Memory B cell (primary cell): ENCODE data around the gene SLC50A1.
A peak's percentile ranks its signal among the peaks of the same experiment; 100 is the strongest.

Experiments
- ATAC-seq: fragments of 150-1000 bp; cut with Tn5 transposase; 2 replicates; pipeline ENCODE4 v1.10.0; 2021; ENCODE audit warnings: low read depth, mild to moderate bottlenecking, moderate library complexity
- DNase-seq, 2 donors: peaks; one replicate each; pipeline ENCODE4 v3.0.0; 2022; ENCODE audit warnings: low spot score in 2 of 2
- H3K27ac Mint-ChIP-seq: one replicate; pipeline ENCODE4 v1.8.0; 2022; ENCODE audit warnings: mild to moderate bottlenecking, moderate library complexity, mixed read lengths
- H3K27me3 Mint-ChIP-seq: one replicate; pipeline ENCODE4 v1.8.0; 2022; ENCODE audit warnings: mixed read lengths
- H3K36me3 Mint-ChIP-seq: one replicate; pipeline ENCODE4 v1.8.0; 2022; ENCODE audit warnings: mild to moderate bottlenecking, mixed read lengths
- H3K4me1 Mint-ChIP-seq: one replicate; pipeline ENCODE4 v1.8.0; 2022; ENCODE audit warnings: mixed read lengths
- H3K4me3 Mint-ChIP-seq: one replicate; pipeline ENCODE4 v1.8.0; 2022; ENCODE audit warnings: mild to moderate bottlenecking, moderate library complexity, mixed read lengths
- H3K9me3 Mint-ChIP-seq: one replicate; pipeline ENCODE4 v1.8.0; 2022; ENCODE audit warnings: mixed read lengths

The SLC50A1 gene, protein sequence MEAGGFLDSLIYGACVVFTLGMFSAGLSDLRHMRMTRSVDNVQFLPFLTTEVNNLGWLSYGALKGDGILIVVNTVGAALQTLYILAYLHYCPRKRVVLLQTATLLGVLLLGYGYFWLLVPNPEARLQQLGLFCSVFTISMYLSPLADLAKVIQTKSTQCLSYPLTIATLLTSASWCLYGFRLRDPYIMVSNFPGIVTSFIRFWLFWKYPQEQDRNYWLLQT

DNA sequence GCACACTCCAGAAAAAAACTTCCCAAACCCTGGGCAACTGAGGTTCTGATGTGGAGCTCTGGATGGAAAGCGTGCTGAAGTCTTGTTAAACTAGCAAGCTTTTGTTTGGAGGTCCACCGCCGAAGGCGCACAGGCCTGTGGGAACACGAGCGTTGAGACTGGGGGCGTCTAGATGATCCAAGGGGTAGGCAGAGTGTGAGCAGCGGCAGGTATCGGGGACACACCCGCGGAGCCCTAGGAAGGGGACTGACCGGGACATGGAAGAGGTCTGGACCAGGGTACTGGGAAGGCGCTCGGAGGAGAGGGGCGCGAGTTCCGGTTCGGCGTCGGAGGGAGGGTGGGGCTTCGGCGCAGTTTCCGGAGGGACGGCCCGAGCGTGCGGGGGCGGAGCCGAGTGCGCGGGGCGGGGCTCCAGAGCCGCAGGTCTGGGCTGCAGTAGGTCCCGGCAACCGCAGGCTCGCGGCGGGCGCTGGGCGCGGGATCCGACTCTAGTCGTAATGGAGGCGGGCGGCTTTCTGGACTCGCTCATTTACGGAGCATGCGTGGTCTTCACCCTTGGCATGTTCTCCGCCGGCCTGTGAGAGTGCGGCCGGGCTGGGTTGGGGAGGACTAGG is at the start of gene SLC50A1:
SLC50A1 (plus strand) TSS at position 438 of the 614 bp plus-strand sequence; CDS start at position 498, 60 bp downstream.
- Mint-ChIP-seq H3K4me3 (peak within 1 kb of the TSS; percentile 95), H3K4me1 (peaks cover 24% of the 10 kb centered on the region), H3K27me3 (no peaks in the 10 kb centered on the region), H3K27ac (peak within 1 kb of the TSS; percentile 99), H3K9me3 (no peaks in the 10 kb centered on the region), H3K36me3 (peaks cover 1% of the 10 kb centered on the region)
- peak; percentile 84 for ATAC-seq
- DNase-seq: peak; percentile 91 to 92

DNA sequence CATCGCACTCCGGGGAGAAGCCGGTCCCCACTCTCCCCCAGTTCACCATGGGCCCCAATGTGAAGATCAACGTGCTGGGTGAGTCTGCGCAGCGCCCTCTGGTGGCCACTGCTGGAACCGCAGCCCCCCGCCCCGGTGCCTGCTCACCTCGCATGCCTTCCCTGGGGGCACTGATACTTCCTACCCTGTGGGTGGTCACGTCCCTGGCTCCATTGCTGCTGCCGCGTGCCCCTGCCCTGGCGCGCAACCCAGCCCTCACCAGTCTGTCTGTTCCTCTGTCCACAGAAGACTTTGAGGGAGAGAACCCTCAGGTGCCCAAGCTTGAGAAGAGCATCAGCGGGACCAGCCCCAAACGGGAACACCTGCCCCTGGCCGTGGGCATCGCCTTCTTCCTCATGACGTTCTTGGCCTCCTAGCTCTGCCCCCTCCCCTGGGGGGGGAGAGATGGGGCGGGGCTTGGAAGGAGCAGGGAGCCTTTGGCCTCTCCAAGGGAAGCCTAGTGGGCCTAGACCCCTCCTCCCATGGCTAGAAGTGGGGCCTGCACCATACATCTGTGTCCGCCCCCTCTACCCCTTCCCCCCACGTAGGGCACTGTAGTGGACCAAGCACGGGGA is 49.4 kb upstream of the SLC50A1 start:
- peaks cover 28% of the 10 kb centered on the region for H3K4me1 Mint-ChIP-seq
- peak overlapping the region; percentile 70 for H3K4me3 Mint-ChIP-seq
- H3K27me3 Mint-ChIP-seq: peaks cover 13% of the 10 kb centered on the region
- DNase-seq (peak; percentile 89 to 95), ATAC-seq (peak; percentile 17)
- H3K27ac Mint-ChIP-seq: peak overlapping the region; percentile 80
- no peaks in the 10 kb centered on the region for H3K9me3 Mint-ChIP-seq
- H3K36me3 Mint-ChIP-seq: no peaks in the 10 kb centered on the region

DNA sequence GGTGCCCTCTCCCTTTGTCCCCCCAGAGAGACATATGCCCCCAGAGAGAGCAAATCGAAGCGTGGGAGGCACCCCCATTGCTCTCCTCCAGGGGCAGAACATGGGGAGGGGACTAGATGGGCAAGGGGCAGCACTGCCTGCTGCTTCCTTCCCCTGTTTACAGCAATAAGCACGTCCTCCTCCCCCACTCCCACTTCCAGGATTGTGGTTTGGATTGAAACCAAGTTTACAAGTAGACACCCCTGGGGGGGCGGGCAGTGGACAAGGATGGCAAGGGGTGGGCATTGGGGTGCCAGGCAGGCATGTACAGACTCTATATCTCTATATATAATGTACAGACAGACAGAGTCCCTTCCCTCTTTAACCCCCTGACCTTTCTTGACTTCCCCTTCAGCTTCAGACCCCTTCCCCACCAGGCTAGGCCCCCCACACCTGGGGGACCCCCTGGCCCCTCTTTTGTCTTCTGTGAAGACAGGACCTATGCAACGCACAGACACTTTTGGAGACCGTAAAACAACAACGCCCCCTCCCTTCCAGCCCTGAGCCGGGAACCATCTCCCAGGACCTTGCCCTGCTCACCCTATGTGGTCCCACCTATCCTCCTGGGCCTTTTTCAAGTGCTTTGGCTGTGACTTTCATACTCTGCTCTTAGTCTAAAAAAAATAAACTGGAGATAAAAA is 48.7 kb upstream of the SLC50A1 start:
- ATAC-seq (no peak), DNase-seq (no peak)
- H3K9me3 Mint-ChIP-seq: no peaks in the 10 kb centered on the region
- H3K36me3 Mint-ChIP-seq: no peaks in the 10 kb centered on the region
- H3K4me1 Mint-ChIP-seq: peaks cover 23% of the 10 kb centered on the region
- H3K27me3 Mint-ChIP-seq: peaks cover 8% of the 10 kb centered on the region
- H3K27ac Mint-ChIP-seq: no peak overlapping the region
- no peak overlapping the region for H3K4me3 Mint-ChIP-seq

DNA sequence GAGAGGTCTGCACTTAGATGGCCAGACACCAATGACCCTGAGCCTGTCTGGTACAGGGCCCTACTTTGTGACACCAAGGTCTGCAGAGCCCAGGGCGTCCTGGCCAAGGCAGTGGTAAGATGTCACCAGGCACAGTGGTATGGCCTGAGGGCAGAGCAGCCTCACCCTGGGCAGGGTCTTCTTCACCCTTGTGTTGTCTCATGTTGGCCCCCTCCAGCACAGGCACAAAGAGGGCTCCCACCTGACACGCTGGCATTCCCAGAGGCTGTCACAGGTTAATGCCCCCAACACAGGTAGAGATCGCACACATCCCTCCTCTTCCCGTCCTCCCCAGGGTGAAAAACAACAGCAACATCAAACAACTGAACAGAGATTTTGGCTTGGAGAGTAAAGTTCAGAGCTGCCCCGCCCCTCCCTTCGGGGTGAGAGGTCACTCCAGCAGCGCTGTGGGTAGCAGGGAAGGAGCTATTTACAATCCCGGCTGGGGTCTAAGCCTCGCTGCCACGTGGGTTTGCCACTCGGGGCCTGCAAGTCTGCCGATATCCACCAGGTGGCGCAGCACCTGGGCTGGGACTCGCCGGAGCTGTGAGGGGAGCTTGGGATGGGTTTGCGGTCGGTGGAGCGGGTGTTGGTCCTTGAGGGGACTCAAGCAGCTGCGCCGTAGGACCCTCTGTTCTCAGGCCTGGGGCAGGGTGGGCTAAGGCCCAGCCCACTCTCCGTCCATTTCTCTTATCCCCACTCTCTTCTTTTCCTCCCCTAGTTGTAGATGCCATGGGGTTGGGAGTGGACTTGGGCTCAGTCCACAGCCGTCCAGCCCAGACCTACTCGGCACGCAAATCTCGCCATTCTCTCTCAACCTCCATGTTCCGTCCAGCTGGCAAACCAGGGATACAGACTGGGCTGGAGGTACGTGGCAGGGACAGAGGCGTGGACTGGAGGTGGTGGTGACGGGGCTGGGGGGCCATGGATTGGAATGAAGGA is 44.3 kb upstream of the SLC50A1 start:
- H3K36me3 Mint-ChIP-seq: no peaks in the 10 kb centered on the region
- DNase-seq (peak; percentile 80 to 86), ATAC-seq (peak; percentile 77)
- no peak overlapping the region for H3K4me3 Mint-ChIP-seq
- no peaks in the 10 kb centered on the region for H3K9me3 Mint-ChIP-seq
- H3K27ac Mint-ChIP-seq: no peak overlapping the region
- peaks cover 2% of the 10 kb centered on the region for H3K27me3 Mint-ChIP-seq
- H3K4me1 Mint-ChIP-seq: peaks cover 2% of the 10 kb centered on the region

DNA sequence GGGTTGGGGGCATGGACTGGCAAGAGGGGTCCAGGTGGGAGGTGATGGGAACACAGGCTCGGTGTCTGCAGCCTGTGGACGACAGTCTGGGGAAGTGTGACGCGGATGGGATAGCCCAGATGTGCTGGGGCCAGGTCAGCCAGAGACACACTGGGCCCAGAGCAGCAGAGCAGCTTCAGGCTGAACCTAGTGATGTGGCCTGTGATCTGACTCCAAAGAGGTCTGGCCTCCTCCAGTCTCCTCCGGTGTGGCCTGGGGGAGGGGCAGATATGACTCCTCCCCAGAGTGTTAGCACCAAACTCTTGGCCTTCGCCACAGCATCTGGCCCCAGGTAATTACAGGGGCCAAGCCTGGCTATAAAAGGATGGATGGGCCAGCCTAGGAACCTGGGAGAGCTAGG is 43.5 kb upstream of the SLC50A1 start:
- peaks cover 2% of the 10 kb centered on the region for H3K4me1 Mint-ChIP-seq
- no peak overlapping the region for H3K4me3 Mint-ChIP-seq
- H3K27me3 Mint-ChIP-seq: peaks cover 3% of the 10 kb centered on the region
- DNase-seq: no peak
- no peak overlapping the region for H3K27ac Mint-ChIP-seq
- no peak for ATAC-seq
- no peaks in the 10 kb centered on the region for H3K9me3 Mint-ChIP-seq
- H3K36me3 Mint-ChIP-seq: no peaks in the 10 kb centered on the region

DNA sequence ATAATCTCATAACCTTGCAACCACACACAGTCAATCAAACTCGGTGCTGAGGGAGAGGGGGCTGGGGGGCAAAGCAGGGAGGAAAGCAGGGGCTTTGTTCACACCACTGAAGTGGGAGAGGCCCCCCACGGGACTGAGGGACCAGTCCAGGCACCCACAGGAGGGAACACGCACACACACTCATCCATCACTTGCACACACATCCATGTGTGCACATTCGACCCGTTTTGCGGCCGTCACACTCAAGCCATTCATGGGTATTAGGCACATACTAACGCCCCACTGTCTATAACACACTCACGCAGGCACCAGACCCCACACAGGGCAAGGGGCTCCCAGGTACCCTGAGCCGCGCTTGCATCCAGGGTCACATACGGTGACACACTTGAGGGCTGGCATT is 43.0 kb upstream of the SLC50A1 start:
- Mint-ChIP-seq H3K4me1 (peaks cover 2% of the 10 kb centered on the region), H3K4me3 (no peak overlapping the region), H3K36me3 (no peaks in the 10 kb centered on the region), H3K27me3 (peaks cover 3% of the 10 kb centered on the region), H3K27ac (no peak overlapping the region), H3K9me3 (no peaks in the 10 kb centered on the region)
- DNase-seq: no peak
- no peak for ATAC-seq

DNA sequence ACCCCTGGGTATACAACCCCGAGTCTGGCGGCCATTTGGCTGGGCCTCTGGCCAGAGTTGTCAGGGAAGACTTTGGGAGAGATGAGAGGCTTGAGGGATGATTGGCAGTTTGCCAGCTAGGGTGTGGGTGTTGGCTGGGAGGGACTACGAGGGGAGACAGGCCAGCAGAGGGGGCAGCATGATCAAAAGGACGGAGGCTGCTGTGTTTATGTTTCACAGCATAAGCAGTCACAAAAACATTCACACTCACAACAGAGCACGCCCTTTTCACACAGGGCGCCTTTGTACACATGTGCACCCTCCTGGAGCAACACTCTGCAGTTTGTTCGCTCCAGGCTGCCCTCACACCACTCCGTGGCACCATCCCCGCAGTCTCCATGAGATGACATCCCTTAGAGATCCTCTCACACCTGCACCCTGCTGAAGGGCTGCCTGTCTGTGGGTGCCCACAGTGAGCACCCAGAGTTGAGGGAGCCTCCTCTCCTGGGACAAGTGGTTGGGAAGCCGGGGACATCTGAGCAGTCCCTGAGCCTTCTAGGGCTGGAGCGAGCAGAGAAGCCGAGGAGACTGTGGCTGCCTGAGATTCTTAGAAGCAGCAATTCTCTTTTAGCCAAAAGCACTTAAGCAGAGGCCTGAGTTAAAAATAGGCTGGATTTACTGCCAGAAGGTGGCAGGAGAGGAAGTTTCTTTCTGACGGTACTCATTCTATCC is 41.6 kb upstream of the SLC50A1 start:
- Mint-ChIP-seq H3K9me3 (no peaks in the 10 kb centered on the region), H3K4me1 (peaks cover 2% of the 10 kb centered on the region), H3K36me3 (no peaks in the 10 kb centered on the region), H3K4me3 (no peak overlapping the region), H3K27ac (no peak overlapping the region), H3K27me3 (peaks cover 5% of the 10 kb centered on the region)
- DNase-seq (no peak), ATAC-seq (peak; percentile 74)

DNA sequence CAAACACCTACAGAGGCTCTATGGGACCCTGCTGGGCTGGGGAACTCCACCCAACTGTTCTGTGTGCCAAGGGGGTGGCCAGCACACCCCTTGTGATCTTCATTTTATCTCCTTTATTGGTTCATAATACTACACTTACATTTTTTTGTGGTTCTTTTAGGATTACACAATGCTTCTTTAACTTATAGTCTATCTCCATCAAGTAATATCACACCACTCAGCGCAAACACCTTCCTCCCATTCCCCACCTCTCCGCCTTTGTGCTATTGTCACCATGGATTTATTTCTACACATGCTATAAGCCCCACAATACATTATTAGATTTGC is 41.1 kb upstream of the SLC50A1 start:
- no peaks in the 10 kb centered on the region for H3K36me3 Mint-ChIP-seq
- no peak for ATAC-seq
- no peaks in the 10 kb centered on the region for H3K9me3 Mint-ChIP-seq

DNA sequence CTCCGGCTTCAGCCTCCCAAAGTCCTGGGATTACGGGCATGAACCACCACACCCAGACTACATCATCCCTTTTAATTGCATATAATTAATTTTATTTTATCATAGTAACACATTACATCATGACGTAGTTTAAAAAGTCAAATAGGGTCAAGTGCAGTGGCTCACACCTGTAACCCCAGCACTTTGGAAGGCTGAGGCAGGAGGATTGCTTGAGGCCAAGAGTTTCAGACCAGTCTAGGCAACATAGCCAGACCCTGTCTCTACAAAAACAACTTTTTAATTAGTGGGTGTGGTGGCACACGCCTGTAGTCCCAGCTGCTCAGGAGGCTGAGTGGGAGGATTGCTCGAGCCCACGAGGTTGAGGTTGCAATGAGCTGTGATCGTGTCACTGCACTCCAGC is 36.3 kb upstream of the SLC50A1 start:
- H3K4me1 Mint-ChIP-seq: peaks cover 4% of the 10 kb centered on the region
- H3K27me3 Mint-ChIP-seq: peaks cover 6% of the 10 kb centered on the region
- ATAC-seq: no peak
- no peak overlapping the region for H3K27ac Mint-ChIP-seq
- H3K4me3 Mint-ChIP-seq: no peak overlapping the region
- H3K36me3 Mint-ChIP-seq: no peaks in the 10 kb centered on the region
- H3K9me3 Mint-ChIP-seq: no peaks in the 10 kb centered on the region
- DNase-seq: no peak

More for the DNA sequence above, 41.1 kb upstream of the SLC50A1 start:
- H3K4me3 Mint-ChIP-seq: no peak overlapping the region
- H3K4me1 Mint-ChIP-seq: peaks cover 2% of the 10 kb centered on the region
- peaks cover 5% of the 10 kb centered on the region for H3K27me3 Mint-ChIP-seq
- no peak for DNase-seq
- H3K27ac Mint-ChIP-seq: no peak overlapping the region

DNA sequence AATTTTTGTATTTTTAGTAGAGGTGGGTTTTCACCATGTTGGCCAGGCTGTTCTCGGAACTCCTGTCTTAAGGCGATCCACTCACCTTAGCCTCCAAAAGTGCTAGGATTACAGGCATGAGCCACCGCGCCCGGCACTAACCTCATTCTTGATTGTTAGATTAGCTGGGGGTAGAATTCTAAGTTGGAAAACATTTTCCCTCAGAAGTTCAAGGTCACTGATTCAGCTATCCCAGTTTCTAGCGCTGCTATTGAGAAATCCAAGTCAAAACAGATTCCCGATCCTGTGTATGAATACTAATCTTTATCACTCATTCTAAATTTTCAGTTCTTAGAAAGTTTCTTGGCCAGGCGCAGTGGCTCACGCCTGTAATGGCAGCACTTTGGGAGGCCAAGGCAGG is 32.3 kb upstream of the SLC50A1 start:
- DNase-seq (no peak), ATAC-seq (no peak)
- peaks cover 2% of the 10 kb centered on the region for H3K27me3 Mint-ChIP-seq
- no peak overlapping the region for H3K27ac Mint-ChIP-seq
- no peaks in the 10 kb centered on the region for H3K36me3 Mint-ChIP-seq
- H3K4me1 Mint-ChIP-seq: peaks cover 8% of the 10 kb centered on the region
- no peak overlapping the region for H3K4me3 Mint-ChIP-seq
- no peaks in the 10 kb centered on the region for H3K9me3 Mint-ChIP-seq

DNA sequence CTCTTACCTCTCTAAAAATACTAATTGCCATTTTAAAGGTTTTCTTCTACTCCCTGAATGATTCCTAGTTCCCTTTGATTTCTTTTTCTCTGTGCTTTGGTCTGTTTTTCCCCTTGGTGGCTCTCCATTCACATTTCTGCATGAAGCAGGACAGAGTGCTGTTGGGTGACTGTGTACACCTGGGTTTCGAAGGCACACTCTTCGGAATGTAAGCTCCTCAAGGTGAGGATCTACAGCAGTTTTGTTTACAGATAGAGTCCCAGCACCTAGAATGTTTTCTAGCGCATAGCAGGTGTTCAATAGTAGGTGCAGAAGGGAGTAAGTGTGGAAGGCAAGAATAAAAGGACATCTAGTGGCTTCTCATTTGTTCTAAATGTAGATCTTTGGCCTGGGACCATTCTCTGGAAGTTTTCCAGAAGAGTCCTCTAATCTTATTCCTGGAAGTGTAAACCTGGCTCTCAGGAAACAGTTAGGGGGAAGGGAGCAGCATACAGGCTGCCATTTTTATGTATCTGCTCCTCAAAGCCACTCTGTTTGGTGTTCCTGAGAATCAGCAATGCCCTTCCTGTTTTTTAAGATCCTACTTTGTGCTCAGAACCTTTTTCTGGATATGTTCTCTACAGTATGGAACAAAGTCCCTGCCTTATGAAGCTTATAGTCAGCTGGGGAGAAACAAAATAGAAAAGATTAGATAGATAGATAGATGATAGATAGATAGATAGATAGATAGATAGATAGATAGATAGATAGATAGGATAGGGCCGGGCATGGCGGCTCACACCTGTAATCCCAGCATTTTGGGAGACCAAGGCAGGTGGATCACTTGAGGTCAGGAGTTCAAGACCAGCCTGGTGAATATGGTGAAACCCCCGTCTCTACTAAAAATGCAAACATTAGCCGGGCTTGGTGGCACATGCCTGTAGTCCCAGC is 30.8 kb upstream of the SLC50A1 start:
- Mint-ChIP-seq H3K4me1 (peaks cover 8% of the 10 kb centered on the region), H3K4me3 (no peak overlapping the region), H3K27ac (no peak overlapping the region), H3K27me3 (peaks cover 1% of the 10 kb centered on the region), H3K9me3 (no peaks in the 10 kb centered on the region), H3K36me3 (no peaks in the 10 kb centered on the region)
- ATAC-seq: no peak
- no peak for DNase-seq

DNA sequence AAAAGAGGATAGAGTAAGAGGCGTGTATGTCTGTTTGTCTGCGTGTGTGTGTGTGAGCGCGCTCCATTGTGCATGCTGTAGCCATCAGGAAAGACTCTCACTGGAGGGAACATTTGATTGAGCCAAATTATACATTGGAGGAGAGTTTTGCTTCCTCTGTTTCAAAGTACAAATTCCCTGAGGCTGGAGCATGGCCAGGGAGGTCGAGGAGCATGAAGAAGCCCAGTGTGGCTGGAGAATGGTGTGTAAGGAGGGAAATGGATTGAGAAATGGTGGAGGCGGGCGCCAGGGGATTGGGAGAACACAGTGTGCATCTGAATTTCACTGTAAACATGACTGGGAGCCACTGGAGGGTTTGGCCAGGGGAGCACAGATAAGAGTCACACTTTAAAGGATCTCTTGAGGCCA is 30.0 kb upstream of the SLC50A1 start:
- no peak overlapping the region for H3K27ac Mint-ChIP-seq
- DNase-seq: no peak
- H3K4me1 Mint-ChIP-seq: peaks cover 8% of the 10 kb centered on the region
- no peaks in the 10 kb centered on the region for H3K36me3 Mint-ChIP-seq
- no peak overlapping the region for H3K4me3 Mint-ChIP-seq
- H3K27me3 Mint-ChIP-seq: peaks cover 1% of the 10 kb centered on the region
- ATAC-seq: no peak
- no peaks in the 10 kb centered on the region for H3K9me3 Mint-ChIP-seq
